ENCODE measurements around the gene FIG4.
A peak's percentile ranks its signal among the peaks of the same experiment; 100 is the strongest.
"Not testable (repeated sequence)": the region's sequence is repeated elsewhere in the genome, so short reads cannot be mapped to it uniquely, and the experiment has no call there.

The FIG4 gene

DNA sequence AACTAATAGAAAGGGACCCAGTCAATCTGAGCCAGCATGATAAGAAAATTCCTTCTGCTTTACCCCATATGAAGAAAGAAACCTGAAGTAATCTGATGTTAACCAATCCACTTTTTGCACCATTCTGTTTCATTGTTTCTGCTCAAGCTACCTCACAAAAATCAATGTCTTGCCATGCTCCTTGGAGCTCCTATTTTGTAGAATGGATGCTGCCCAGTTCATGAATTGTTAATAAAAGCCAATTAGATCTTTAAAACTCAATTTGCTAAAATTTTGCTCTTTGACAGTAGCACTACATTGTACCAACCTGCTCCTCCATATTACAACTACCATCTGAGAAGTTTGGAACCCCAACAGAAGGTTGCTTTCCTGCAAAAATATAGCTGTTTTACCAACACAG is 170.8 kb downstream of the FIG4 start:
- no peaks in the 10 kb centered on the region for H3K36me3 ChIP-seq (ENCODE audit: control insufficient read depth, insufficient read depth, low read length)
- no peak overlapping the region for H2AFZ ChIP-seq
- no peaks in the 10 kb centered on the region for H3K79me2 ChIP-seq
- H3K27me3 ChIP-seq (ENCODE audit: control insufficient read depth, insufficient read depth, low read length) = no peaks in the 10 kb centered on the region
- TF ChIP-seq, protein P1, sequence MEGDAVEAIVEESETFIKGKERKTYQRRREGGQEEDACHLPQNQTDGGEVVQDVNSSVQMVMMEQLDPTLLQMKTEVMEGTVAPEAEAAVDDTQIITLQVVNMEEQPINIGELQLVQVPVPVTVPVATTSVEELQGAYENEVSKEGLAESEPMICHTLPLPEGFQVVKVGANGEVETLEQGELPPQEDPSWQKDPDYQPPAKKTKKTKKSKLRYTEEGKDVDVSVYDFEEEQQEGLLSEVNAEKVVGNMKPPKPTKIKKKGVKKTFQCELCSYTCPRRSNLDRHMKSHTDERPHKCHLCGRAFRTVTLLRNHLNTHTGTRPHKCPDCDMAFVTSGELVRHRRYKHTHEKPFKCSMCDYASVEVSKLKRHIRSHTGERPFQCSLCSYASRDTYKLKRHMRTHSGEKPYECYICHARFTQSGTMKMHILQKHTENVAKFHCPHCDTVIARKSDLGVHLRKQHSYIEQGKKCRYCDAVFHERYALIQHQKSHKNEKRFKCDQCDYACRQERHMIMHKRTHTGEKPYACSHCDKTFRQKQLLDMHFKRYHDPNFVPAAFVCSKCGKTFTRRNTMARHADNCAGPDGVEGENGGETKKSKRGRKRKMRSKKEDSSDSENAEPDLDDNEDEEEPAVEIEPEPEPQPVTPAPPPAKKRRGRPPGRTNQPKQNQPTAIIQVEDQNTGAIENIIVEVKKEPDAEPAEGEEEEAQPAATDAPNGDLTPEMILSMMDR (IDR thresholded peaks at IDR 0.05) = no peak
- H3K27ac ChIP-seq = no peak overlapping the region
- H3K4me1 ChIP-seq = peaks cover 3% of the 10 kb centered on the region
- no peak overlapping the region for H3K4me3 ChIP-seq (ENCODE audit: low read depth, low read length)
- no peak overlapping the region for H3K4me2 ChIP-seq (ENCODE audit: low read length)
- H3K9me3 ChIP-seq (ENCODE audit: control insufficient read depth, low read length) = no peaks in the 10 kb centered on the region
- H3K9ac ChIP-seq = no peak overlapping the region

DNA sequence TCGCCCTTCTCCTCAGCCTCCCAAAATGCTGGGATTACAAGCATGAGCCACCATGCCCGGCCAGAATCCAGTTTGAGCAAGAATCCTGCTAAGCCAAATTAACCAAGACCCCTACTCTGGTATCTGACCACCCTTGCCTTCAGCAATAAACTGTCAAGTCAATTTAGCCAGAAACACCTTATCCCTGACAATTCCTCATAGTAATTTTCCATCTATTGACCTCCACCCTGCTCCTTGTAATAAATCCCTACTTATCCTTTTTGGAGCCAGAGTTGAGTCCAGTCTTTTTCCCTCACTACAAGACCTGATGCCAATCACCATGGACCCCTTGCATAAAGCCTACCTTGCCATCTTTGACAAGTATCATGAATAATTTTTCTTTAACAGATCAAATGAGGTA is 173.0 kb downstream of the FIG4 start:
- Histone ChIP-seq H3K27ac (no peak overlapping the region), H3K27me3 (ENCODE audit: control insufficient read depth, insufficient read depth, low read length) (no peaks in the 10 kb centered on the region), H2AFZ (no peak overlapping the region), H3K9ac (no peak overlapping the region), H3K4me1 (peaks cover 5% of the 10 kb centered on the region), H3K4me3 (ENCODE audit: low read depth, low read length) (no peak overlapping the region), H3K9me3 (ENCODE audit: control insufficient read depth, low read length) (no peaks in the 10 kb centered on the region), H3K79me2 (no peaks in the 10 kb centered on the region), H3K4me2 (ENCODE audit: low read length) (no peak overlapping the region), H3K36me3 (ENCODE audit: control insufficient read depth, insufficient read depth, low read length) (no peaks in the 10 kb centered on the region)
- TF ChIP-seq, protein P1 (IDR thresholded peaks at IDR 0.05) = no peak

DNA sequence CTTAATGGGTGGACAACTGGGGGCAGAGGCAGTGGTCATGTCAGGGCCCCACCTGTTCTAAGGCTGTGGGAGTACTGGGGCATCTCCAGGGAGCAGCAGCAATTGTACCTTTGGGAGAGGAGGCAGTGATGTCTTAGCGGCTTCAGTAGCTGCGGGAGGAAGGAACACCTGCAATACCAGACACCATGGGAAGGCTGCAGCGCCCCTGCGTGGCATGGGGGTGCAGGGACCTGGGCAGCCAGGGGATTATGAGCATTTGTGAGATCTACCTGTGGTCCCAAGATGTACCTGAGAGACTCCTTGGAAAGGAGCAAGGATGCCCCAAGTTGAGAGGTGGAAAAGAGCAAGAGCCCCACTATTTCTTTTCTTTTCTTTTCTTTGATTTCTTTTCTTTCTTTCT is 174.9 kb downstream of the FIG4 start:
- H3K4me1 ChIP-seq = peaks cover 5% of the 10 kb centered on the region
- H3K4me2 ChIP-seq (ENCODE audit: low read length) = no peak overlapping the region
- H3K27me3 ChIP-seq (ENCODE audit: control insufficient read depth, insufficient read depth, low read length) = no peaks in the 10 kb centered on the region
- no peak overlapping the region for H3K4me3 ChIP-seq (ENCODE audit: low read depth, low read length)
- no peak overlapping the region for H2AFZ ChIP-seq
- no peaks in the 10 kb centered on the region for H3K79me2 ChIP-seq
- TF ChIP-seq, protein P1 (IDR thresholded peaks at IDR 0.05) = no peak
- no peaks in the 10 kb centered on the region for H3K36me3 ChIP-seq (ENCODE audit: control insufficient read depth, insufficient read depth, low read length)
- no peak overlapping the region for H3K9ac ChIP-seq
- no peaks in the 10 kb centered on the region for H3K9me3 ChIP-seq (ENCODE audit: control insufficient read depth, low read length)
- no peak overlapping the region for H3K27ac ChIP-seq

DNA sequence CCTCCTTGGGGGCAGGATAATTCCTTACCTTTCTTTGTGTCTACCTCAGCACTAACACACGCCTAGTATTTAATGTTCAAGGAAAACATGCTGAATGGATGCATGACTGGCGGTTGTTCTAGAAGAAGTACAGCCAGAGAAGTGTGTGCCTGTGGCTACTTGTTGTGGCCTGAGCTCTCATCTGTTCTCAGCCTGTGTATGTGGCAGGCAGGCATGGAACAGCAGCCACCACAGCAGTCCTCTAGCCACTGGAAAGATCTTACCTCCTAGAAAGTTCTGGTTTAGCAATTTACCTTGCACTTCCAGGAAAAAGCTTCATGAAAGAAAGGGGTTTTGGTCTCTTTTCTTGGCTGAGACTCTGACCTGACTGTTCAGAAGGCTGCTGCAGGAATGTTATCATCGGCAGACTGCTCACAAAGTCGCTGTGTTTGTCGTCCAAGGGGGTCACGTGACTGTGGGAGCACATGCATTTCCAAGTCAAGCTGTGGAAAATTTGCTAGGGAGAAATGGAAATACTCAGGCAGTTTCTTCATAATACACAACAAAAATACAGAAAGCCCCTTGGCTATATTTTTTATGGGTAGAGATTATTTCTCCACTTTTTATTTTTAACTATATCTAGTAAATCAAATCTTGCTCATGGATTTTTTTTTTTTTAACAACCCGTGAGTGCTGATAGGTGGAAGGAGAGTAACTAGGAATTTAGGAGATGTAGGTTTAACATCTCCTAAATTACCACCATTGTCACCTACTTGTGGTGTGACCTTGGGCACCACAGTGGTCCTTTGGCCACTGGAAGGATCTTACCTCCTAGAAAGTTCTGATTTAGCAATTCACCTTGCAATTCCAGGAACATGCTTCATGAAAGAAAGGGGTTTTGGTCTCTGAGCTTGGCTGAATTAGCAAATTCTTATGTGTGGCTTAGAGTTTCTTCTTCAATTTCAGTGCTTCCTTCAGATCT is 176.2 kb downstream of the FIG4 start:
- TF ChIP-seq, protein P1 (IDR thresholded peaks at IDR 0.05) = no peak
- H3K27me3 ChIP-seq (ENCODE audit: control insufficient read depth, insufficient read depth, low read length) = no peaks in the 10 kb centered on the region
- no peak overlapping the region for H3K9ac ChIP-seq
- peak overlapping the region; percentile 63 for H2AFZ ChIP-seq
- peaks cover 5% of the 10 kb centered on the region for H3K4me1 ChIP-seq
- H3K36me3 ChIP-seq (ENCODE audit: control insufficient read depth, insufficient read depth, low read length) = no peaks in the 10 kb centered on the region
- H3K27ac ChIP-seq = no peak overlapping the region
- no peaks in the 10 kb centered on the region for H3K9me3 ChIP-seq (ENCODE audit: control insufficient read depth, low read length)
- H3K4me2 ChIP-seq (ENCODE audit: low read length) = no peak overlapping the region
- no peak overlapping the region for H3K4me3 ChIP-seq (ENCODE audit: low read depth, low read length)
- no peaks in the 10 kb centered on the region for H3K79me2 ChIP-seq

DNA sequence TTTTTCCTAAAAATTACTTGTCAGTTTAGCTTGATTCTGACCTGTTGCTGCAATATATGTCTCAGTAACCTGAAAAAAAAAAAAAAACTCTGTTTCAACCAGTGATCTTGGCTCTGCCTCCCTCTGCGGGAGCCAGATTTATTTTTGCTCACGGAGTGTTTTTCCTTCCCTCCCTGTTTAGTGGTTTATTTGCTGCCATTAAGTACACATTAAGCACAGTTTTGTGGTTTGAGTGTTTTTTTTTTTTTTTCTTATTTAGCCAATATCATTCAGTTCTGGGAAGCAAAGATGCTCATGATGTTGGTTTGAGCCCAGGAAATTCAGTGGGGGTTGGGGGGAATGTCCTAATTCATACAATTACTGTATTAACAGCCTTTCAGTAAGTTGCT is 176.9 kb downstream of the FIG4 start:
- Histone ChIP-seq H3K27me3 (ENCODE audit: control insufficient read depth, insufficient read depth, low read length) (no peaks in the 10 kb centered on the region), H3K9me3 (ENCODE audit: control insufficient read depth, low read length) (no peaks in the 10 kb centered on the region), H3K4me1 (peaks cover 5% of the 10 kb centered on the region), H3K27ac (no peak overlapping the region), H3K36me3 (ENCODE audit: control insufficient read depth, insufficient read depth, low read length) (no peaks in the 10 kb centered on the region), H3K9ac (no peak overlapping the region), H2AFZ (no peak overlapping the region), H3K4me2 (ENCODE audit: low read length) (no peak overlapping the region), H3K79me2 (no peaks in the 10 kb centered on the region), H3K4me3 (ENCODE audit: low read depth, low read length) (no peak overlapping the region)
- TF ChIP-seq, protein P1 (IDR thresholded peaks at IDR 0.05) = no peak

DNA sequence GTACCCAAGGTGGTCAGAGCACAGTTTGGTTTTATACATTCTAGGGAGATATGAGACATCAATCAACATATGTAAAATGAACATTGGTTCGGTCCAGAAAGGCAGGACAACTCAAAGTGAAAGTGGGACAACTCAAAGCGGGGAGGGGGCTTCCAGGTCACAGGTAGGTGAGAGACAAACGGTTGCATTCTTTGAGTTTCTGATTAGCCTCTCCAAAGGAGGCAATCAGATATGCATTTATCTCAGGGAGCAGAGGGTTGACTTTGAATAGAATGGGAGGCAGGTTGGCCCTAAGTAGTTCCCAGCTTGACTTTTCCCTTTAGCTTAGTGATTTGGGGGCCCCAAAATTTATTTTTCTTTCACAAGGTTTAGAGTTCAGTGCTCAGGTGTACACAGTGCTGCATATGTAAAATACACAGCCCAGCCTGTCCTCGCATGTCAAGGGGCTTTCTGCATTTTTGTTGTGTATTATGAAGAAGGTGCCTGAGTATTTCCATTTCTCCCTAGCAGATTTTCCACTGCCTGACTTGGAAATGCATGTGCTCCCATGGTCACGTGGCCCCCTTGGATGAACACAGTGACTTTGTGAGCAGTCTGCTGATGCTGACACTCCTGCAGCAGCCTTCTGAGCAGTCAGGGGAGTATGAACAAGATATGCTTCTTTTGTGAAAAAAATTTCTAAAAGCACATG is 178.4 kb downstream of the FIG4 start:
- H3K27me3 ChIP-seq (ENCODE audit: control insufficient read depth, insufficient read depth, low read length); H3K9me3 ChIP-seq (ENCODE audit: control insufficient read depth, low read length); H3K4me2 ChIP-seq (ENCODE audit: low read length); H3K4me1 ChIP-seq; H3K9ac ChIP-seq; H3K36me3 ChIP-seq (ENCODE audit: control insufficient read depth, insufficient read depth, low read length); H3K27ac ChIP-seq; H3K79me2 ChIP-seq; H2AFZ ChIP-seq; H3K4me3 ChIP-seq (ENCODE audit: low read depth, low read length): not testable (repeated sequence)
